Activated T-cell treated with anti-CD3 and anti-CD28 coated beads, Interleukin-2, amount 50 U/mL, for 72 hours (primary cell): ENCODE data around the gene DIP2B. TPM values are rescaled to one million over a fixed set of nuclear protein-coding genes. Genes with fewer than 3 reads are reported as not detected.

Experiments
- ATAC-seq, 2 donors: fragments of 150-1000 bp; cut with Tn5 transposase; replicated peaks in 1 of 2; 2 replicates each; pipeline ENCODE4 v1.10.0; 2021; ENCODE audit warnings: moderate library complexity in 2 of 2, mild to moderate bottlenecking in 1 of 2
- DNase-seq, 2 donors: peaks; one replicate each; pipeline ENCODE4 v3.0.0; 2021 to 2022; ENCODE audit warnings: mixed read lengths in 1 of 2
- H3K27ac Mint-ChIP-seq: one replicate; pipeline ENCODE4 v1.8.0; 2022; ENCODE audit warnings: mild to moderate bottlenecking, moderate library complexity, mixed read lengths
- H3K27me3 Mint-ChIP-seq: one replicate; pipeline ENCODE4 v1.8.0; 2022; ENCODE audit warnings: low read depth, mixed read lengths
- H3K36me3 Mint-ChIP-seq, 2 donors: one replicate each; pipeline ENCODE4 v1.8.0; 2022; ENCODE audit warnings: mixed read lengths in 2 of 2, mild to moderate bottlenecking in 1 of 2; ENCODE audit not compliant: insufficient read depth in 2 of 2
- H3K4me1 Mint-ChIP-seq: one replicate; pipeline ENCODE4 v1.8.0; 2022; ENCODE audit warnings: low read depth, mixed read lengths
- H3K4me3 Mint-ChIP-seq, 2 donors: one replicate each; pipeline ENCODE4 v1.8.0; 2022; ENCODE audit warnings: mild to moderate bottlenecking in 2 of 2, mixed read lengths in 2 of 2, moderate library complexity in 2 of 2
- H3K9me3 Mint-ChIP-seq, 2 donors: one replicate each; pipeline ENCODE4 v1.8.0; 2022; ENCODE audit warnings: mixed read lengths in 2 of 2
- total RNA-seq, 2 donors: library from RNA; stranded (reverse); gene quantifications; one replicate each; pipeline ENCODE4 v1.2.3, GENCODE V29; 2022

DIP2B gene
- total RNA-seq, 2 donors from 2014 or later: 25.4 to 28.1 TPM

GRCh38 chr12:50562520-50563433 lies 58.0 kb downstream of the DIP2B start:
- Mint-ChIP-seq H3K9me3 (no peaks in the 10 kb centered on the region), H3K36me3 (peaks cover 0 to 3% of the 10 kb centered on the region in 2 donors), H3K27ac (no peak overlapping the region), H3K4me3 (no peak overlapping the region), H3K4me1 (peaks cover 64% of the 10 kb centered on the region), H3K27me3 (no peaks in the 10 kb centered on the region)
- ATAC-seq (no peak), DNase-seq (no peak)

- ATAC-seq: no peak
- H3K36me3 Mint-ChIP-seq: peaks cover 0 to 3% of the 10 kb centered on the region in 2 donors
- H3K9me3 Mint-ChIP-seq: no peaks in the 10 kb centered on the region
- H3K27me3 Mint-ChIP-seq: no peaks in the 10 kb centered on the region
- H3K4me1 Mint-ChIP-seq: peaks cover 59% of the 10 kb centered on the region
- H3K4me3 Mint-ChIP-seq: no peak overlapping the region
- peak overlapping the region; percentile 13 for H3K27ac Mint-ChIP-seq
- DNase-seq: no peak
Observed at GRCh38 chr12:50563434-50563787, 58.6 kb downstream of the DIP2B start.

- Mint-ChIP-seq H3K36me3 (peaks cover 0 to 5% of the 10 kb centered on the region in 2 donors), H3K4me3 (no peak overlapping the region), H3K27ac (no peak overlapping the region), H3K9me3 (no peaks in the 10 kb centered on the region), H3K4me1 (peaks cover 61% of the 10 kb centered on the region), H3K27me3 (no peaks in the 10 kb centered on the region)
- DNase-seq (no peak), ATAC-seq (no peak)
Observed at GRCh38 chr12:50564237-50564947, 59.6 kb downstream of the DIP2B start.

- no peak overlapping the region for H3K27ac Mint-ChIP-seq
- H3K4me3 Mint-ChIP-seq: no peak overlapping the region
- DNase-seq: no peak
- ATAC-seq: no peak
- H3K9me3 Mint-ChIP-seq: no peaks in the 10 kb centered on the region
- H3K27me3 Mint-ChIP-seq: no peaks in the 10 kb centered on the region
- H3K4me1 Mint-ChIP-seq: peaks cover 61% of the 10 kb centered on the region
- H3K36me3 Mint-ChIP-seq: peaks cover 0 to 5% of the 10 kb centered on the region in 2 donors
Observed at GRCh38 chr12:50564948-50565297, 60.1 kb downstream of the DIP2B start.

- Mint-ChIP-seq H3K9me3 (no peaks in the 10 kb centered on the region), H3K27me3 (no peaks in the 10 kb centered on the region), H3K27ac (no peak overlapping the region), H3K4me3 (no peak overlapping the region), H3K4me1 (peaks cover 65% of the 10 kb centered on the region), H3K36me3 (peaks cover 0 to 10% of the 10 kb centered on the region in 2 donors)
- no peak for DNase-seq
- ATAC-seq: no peak
Observed at GRCh38 chr12:50566066-50566465, 61.3 kb downstream of the DIP2B start.

GRCh38 chr12:50567926-50568325 lies 63.1 kb downstream of the DIP2B start:
- peaks cover 56% of the 10 kb centered on the region for H3K4me1 Mint-ChIP-seq
- H3K27me3 Mint-ChIP-seq: no peaks in the 10 kb centered on the region
- H3K9me3 Mint-ChIP-seq: no peaks in the 10 kb centered on the region
- peak overlapping the region; percentile 45 for H3K27ac Mint-ChIP-seq
- DNase-seq (no peak), ATAC-seq (no peak)
- H3K36me3 Mint-ChIP-seq: peaks cover 0 to 10% of the 10 kb centered on the region in 2 donors
- H3K4me3 Mint-ChIP-seq: no peak overlapping the region

- ATAC-seq: no peak
- Mint-ChIP-seq H3K4me3 (no peak overlapping the region), H3K27me3 (no peaks in the 10 kb centered on the region), H3K4me1 (peaks cover 56% of the 10 kb centered on the region), H3K9me3 (no peaks in the 10 kb centered on the region), H3K27ac (no peak overlapping the region), H3K36me3 (peaks cover 0 to 10% of the 10 kb centered on the region in 2 donors)
- DNase-seq: no peak
Observed at GRCh38 chr12:50568338-50569091, 63.7 kb downstream of the DIP2B start.

- Mint-ChIP-seq H3K4me1 (peaks cover 51% of the 10 kb centered on the region), H3K36me3 (peaks cover 0 to 10% of the 10 kb centered on the region in 2 donors), H3K27ac (no peak overlapping the region), H3K9me3 (no peaks in the 10 kb centered on the region), H3K27me3 (no peaks in the 10 kb centered on the region), H3K4me3 (no peak overlapping the region)
- no peak for ATAC-seq
- no peak for DNase-seq
Observed at GRCh38 chr12:50569321-50569720, 64.5 kb downstream of the DIP2B start.

- Mint-ChIP-seq H3K4me1 (peaks cover 49% of the 10 kb centered on the region), H3K9me3 (no peaks in the 10 kb centered on the region), H3K27ac (no peak overlapping the region), H3K27me3 (no peaks in the 10 kb centered on the region), H3K4me3 (no peak overlapping the region), H3K36me3 (peaks cover 0 to 10% of the 10 kb centered on the region in 2 donors)
- DNase-seq (no peak), ATAC-seq (no peak)
Observed at GRCh38 chr12:50569876-50570275, 65.1 kb downstream of the DIP2B start.

- Mint-ChIP-seq H3K9me3 (no peaks in the 10 kb centered on the region), H3K27me3 (no peaks in the 10 kb centered on the region), H3K4me3 (no peak overlapping the region), H3K27ac (no peak overlapping the region), H3K36me3 (peaks cover 0 to 10% of the 10 kb centered on the region in 2 donors), H3K4me1 (peaks cover 43% of the 10 kb centered on the region)
- no peak for DNase-seq
- ATAC-seq: no peak
Observed at GRCh38 chr12:50571786-50572185, 67.0 kb downstream of the DIP2B start.

- DNase-seq (no peak), ATAC-seq (no peak)
- Mint-ChIP-seq H3K27me3 (no peaks in the 10 kb centered on the region), H3K4me3 (no peak overlapping the region), H3K9me3 (no peaks in the 10 kb centered on the region), H3K27ac (peak overlapping the region; percentile 40), H3K4me1 (peaks cover 38% of the 10 kb centered on the region), H3K36me3 (peaks cover 0 to 7% of the 10 kb centered on the region in 2 donors)
Observed at GRCh38 chr12:50572287-50572686, 67.5 kb downstream of the DIP2B start.

GRCh38 chr12:50572760-50573159 lies 68.0 kb downstream of the DIP2B start:
- no peak for DNase-seq
- H3K27ac Mint-ChIP-seq: peak overlapping the region; percentile 40
- no peaks in the 10 kb centered on the region for H3K9me3 Mint-ChIP-seq
- H3K4me3 Mint-ChIP-seq: no peak overlapping the region
- peaks cover 0 to 7% of the 10 kb centered on the region in 2 donors for H3K36me3 Mint-ChIP-seq
- no peak for ATAC-seq
- no peaks in the 10 kb centered on the region for H3K27me3 Mint-ChIP-seq
- peaks cover 38% of the 10 kb centered on the region for H3K4me1 Mint-ChIP-seq

GRCh38 chr12:50573271-50573670 lies 68.5 kb downstream of the DIP2B start:
- Mint-ChIP-seq H3K4me3 (no peak overlapping the region), H3K27me3 (no peaks in the 10 kb centered on the region), H3K27ac (no peak overlapping the region), H3K4me1 (peaks cover 38% of the 10 kb centered on the region), H3K36me3 (peaks cover 0 to 7% of the 10 kb centered on the region in 2 donors), H3K9me3 (no peaks in the 10 kb centered on the region)
- ATAC-seq (no peak), DNase-seq (no peak)
